Stimulated activated CD8-positive, alpha-beta memory T cell treated with anti-CD3 and anti-CD28 coated beads, Interleukin-15, amount 100 ng/mL, for 4 hours (primary cell): ENCODE results near the gene TMEM242.
A peak's percentile ranks its signal among the peaks of the same experiment; 100 is the strongest.

Experiments
- DNase-seq, 2 donors: peaks; one replicate each; pipeline ENCODE4 v3.0.0-alpha.2; 2020; ENCODE audit warnings: low read depth in 2 of 2

The TMEM242 gene

GRCh38 chr6:157288575-157288974 lies 34.7 kb downstream of the TMEM242 start:
- no peak for DNase-seq

DNA sequence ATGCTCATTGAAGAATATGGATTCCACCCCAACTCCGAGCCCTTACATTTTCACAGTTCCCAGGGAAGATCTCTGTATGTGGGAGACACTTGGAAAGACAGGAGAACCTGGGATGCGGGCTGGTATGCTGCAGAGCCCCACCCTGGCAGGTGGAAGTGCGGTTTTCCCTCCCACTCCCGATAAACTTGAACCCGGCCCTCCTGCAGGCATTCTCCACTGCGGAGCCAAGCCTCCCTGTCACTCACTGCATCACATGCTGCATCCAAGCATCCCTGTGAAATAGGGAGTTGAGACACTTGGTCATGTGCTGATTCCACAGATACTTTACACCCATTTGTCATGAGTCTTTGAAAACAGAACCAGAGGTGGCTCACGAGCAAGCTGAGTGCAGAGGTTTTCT lies 35.4 kb downstream of the TMEM242 start:
- no peak for DNase-seq

DNA sequence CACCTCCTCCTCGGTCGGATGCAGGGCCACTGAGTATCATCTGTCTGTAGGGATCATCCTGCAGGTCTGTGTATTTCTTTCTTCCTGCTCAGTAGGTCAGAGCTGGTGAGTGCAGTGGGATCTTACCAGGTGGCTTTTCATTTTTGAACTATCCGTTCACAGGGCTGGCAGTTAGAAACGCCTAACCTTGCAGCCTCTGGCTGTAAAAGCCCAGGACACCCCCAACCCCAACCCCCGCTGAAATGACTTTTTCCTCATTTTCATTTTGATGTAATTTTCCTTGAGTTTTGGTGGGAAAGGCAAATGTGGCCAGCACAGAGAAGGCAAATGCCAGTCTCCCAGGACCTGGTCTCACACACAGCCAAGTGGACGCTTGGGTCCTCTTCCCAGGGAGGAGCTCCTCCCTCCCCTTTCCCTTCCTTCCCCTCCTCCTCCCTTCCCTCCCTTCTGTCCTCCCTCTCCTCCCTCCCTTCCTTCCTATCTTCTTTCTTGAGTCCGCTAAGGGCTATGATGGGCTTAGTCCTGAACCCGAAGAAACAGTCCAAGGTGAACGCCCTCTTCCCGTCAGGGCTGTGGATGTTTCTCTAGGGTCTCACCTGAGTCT lies 36.0 kb downstream of the TMEM242 start:
- DNase-seq, result no peak

DNA sequence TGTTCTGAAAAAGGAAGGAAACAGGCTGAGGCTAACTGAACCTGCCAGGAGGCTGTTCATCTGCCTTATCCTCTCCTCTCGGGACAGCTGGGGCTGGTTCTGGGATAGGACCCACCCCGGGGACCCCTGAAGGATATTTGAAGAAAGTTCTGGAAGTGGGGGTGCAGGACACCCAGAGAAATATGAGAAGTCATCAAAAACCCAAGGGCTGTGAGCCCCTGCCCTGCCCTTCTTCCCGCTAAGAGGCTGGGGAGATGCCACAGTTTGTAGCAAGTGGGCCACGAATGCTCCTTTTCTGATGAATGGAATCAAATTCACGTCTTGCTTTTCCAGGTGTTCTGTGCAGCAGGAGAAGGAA lies 37.9 kb downstream of the TMEM242 start:
- DNase-seq, result no peak

GRCh38 chr6:157284738-157285421 lies 38.4 kb downstream of the TMEM242 start:
- no peak for DNase-seq

GRCh38 chr6:157283900-157284737 lies 39.2 kb downstream of the TMEM242 start:
- DNase-seq, result no peak

DNA sequence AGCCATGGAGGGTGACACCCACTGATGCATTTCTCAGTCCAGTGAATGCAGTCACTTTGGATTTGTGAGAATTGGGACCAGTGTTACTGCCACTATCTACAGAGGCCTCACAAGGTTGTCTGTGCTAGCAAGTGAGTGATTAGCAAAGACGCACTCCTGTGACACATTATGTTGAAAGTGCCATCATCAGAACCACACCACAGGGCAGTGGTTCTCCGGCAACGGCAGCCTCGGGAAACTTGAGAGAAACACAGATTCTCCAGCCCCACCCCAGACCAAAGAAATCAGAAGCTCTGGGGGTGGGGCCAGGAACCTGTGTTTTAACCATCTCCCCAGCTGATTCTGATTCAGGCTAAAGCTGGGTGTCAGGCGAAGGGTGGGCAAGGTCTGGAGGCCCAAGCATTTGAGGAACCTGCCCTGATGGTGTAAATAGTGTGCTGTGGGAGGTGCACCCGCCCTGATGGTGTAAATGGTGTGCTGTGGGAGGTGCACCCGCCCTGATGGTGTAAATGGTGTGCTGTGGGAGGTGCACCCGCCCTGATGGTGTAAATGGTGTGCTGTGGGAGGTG lies 39.9 kb downstream of the TMEM242 start:
- no peak for DNase-seq

GRCh38 chr6:157282284-157282683 lies 41.0 kb downstream of the TMEM242 start:
- DNase-seq, result no peak

- no peak for DNase-seq
These were observed 41.7 kb downstream of the TMEM242 start for GRCh38 chr6:157281570-157281969.

DNA sequence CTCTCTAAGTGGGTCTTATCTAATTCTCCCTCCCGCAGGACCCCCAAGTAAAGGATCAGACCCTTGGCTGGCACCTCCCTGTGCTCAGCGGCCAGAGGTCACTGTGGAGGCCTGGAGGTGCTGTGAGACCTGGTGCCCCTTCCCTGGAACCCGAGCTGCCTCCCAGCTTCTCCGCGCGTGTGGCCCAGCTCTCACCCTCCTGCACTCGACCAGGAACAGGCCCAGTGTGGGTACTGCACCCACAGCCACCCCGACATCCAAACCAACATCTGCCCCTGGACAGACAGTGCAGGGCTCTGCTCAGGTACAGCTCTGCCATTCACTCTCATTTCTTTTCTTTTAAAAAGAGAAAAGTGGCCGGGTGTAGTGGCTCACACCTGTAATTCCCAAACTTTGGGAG lies 42.4 kb downstream of the TMEM242 start:
- DNase-seq, result no peak

- no peak for DNase-seq
These were observed 43.2 kb downstream of the TMEM242 start for GRCh38 chr6:157280157-157280556.

DNA sequence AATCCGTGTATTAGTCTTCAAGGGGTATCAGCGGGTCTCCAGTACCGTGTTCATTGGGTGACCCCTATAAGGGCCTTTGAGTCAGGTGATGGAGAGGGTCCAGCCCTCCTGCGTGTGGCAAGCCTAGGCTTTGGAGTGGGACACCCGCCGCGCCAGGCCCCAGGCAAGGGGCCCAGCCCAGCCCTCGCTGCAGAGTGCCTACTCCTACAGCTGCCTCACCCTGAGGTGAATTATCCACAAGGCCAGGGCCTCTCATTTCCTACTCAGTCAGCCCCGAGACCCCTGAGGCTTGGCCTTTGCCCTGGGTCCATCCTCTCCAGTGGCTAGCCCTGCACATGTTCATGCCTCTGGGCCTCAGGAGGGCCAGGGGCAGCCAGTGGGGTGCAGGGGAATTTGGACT lies 45.1 kb downstream of the TMEM242 start:
- no peak for DNase-seq

- no peak for DNase-seq
These were observed 46.6 kb downstream of the TMEM242 start for GRCh38 chr6:157276731-157277130.

GRCh38 chr6:157276134-157276532 lies 47.2 kb downstream of the TMEM242 start:
- DNase-seq, result no peak

DNA sequence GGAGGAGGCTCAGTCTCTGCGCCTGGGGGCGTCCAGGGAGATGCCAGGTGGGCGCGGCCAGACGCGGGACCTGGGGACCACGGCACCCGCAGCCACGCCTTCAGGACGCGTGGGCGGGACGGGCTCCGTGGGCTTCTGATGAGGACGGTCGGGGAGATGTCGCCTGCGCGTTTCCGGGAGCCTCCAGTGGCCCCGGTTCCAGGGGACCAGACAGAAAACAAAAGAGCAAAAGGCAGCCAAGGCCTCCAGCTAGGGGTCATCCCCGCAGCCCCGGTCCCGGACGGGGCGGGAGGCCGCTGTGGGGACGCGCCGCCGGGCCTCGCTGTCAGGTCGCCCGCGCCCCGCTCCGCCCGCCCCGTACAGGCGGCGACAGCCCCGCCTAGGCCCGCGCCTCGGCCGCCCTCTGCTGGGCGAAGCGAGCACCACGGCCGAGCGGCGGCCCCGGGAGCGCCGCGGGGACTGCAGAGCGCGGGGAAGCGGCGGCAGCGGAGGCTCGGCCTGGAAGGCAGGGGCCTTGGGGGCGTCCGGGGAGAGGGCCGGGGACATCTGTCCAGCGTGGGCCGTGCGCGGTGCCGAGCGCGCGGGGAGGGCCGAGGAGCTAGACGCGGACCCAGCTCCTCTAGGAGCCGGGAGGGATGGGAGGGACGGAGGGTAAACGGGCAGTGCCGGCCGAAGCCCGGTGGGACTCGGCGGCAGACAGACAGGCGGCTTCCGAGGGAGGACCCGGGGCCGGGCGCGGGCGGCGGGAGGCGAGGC lies 48.7 kb downstream of the TMEM242 start:
- peak; percentile 74 to 76 for DNase-seq

DNA sequence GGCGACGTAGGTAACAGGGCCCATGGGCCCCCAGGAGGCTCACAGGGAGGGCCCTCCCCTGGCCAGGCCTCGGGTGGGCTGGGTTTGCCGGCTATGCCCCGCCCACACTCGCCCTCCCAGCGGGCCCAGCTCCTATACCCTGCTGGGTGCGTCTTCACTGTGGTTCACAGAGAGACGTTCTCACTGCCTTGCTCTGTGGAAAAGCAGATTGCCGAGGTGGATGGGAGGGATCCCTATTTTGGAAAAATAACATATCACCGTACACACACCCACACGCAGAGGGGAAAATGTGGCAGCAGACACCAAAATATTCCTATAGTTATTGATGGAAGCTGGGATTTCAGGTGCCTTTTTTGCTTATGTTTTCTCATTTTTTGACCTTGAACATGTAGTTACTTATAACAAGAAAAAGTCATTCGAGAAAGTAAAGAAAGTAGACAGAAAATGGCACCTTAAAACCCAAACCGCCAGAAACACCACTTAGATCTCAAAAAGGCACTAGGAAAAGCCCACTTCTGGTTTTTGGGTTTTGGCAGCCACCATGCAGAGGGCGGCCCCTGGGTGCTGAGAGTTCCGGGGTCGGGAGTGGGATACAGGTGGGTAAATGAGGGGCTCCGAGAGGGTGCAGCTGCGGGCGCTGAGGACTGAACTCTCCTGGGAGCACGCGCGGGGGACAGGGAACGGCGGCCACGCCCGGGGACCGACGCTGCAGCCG lies 49.4 kb downstream of the TMEM242 start:
- peak; percentile 47 to 56 for DNase-seq

GRCh38 chr6:157272866-157273755 lies 50.2 kb downstream of the TMEM242 start:
- no peak for DNase-seq

- DNase-seq, result no peak
These were observed 50.9 kb downstream of the TMEM242 start for GRCh38 chr6:157272372-157272771.

GRCh38 chr6:157271911-157272310 lies 51.4 kb downstream of the TMEM242 start:
- no peak for DNase-seq

GRCh38 chr6:157271441-157271840 lies 51.9 kb downstream of the TMEM242 start:
- no peak for DNase-seq
